CD4-positive, CD25-positive, alpha-beta regulatory T cell (primary cell): ENCODE data around the gene RPL10. TPM values are rescaled to one million over a fixed set of nuclear protein-coding genes. Genes with fewer than 3 reads are reported as not detected.

Experiments
- ATAC-seq, 2 donors: fragments of 150-1000 bp; cut with Tn5 transposase; one replicate each; pipeline ENCODE4 v1.10.0; 2021; ENCODE audit warnings: low read depth in 2 of 2, moderate number of reproducible peaks in 2 of 2, moderate library complexity in 1 of 2
- DNase-seq, 3 donors: peaks; one replicate each; pipeline versions ENCODE4 v3.0.0 to v3.0.0-alpha.2; 2012 to 2022; ENCODE audit warnings: mixed read lengths in 1 of 3
- H3K27ac ChIP-seq: one replicate; pipeline ENCODE4 v1.7.0; 2013; ENCODE audit warnings: mild to moderate bottlenecking, low read length; ENCODE audit not compliant: insufficient read depth, poor library complexity, severe bottlenecking
- H3K27me3 ChIP-seq: one replicate; pipeline ENCODE4 v1.7.0; 2013; ENCODE audit warnings: low read length; ENCODE audit not compliant: control insufficient read depth, insufficient read depth
- H3K36me3 ChIP-seq: one replicate; pipeline ENCODE4 v1.7.0; 2013; ENCODE audit warnings: mild to moderate bottlenecking, low read length, moderate library complexity; ENCODE audit not compliant: control insufficient read depth, insufficient read depth
- H3K4me1 ChIP-seq: 2 replicates; pipeline ENCODE4 v1.7.0; 2013; ENCODE audit warnings: mild to moderate bottlenecking, low read length; ENCODE audit not compliant: insufficient read depth, control insufficient read depth, poor library complexity, severe bottlenecking
- H3K4me3 ChIP-seq: one replicate; pipeline ENCODE4 v1.7.0; 2013; ENCODE audit warnings: low read depth, mild to moderate bottlenecking, low read length, moderate library complexity
- H3K9me3 ChIP-seq, 2 experiments: 1 replicate in 1 of 2; 2 replicates in 1 of 2; pipeline ENCODE4 v1.7.0; 2013; ENCODE audit warnings: low read length in 2 of 2, mild to moderate bottlenecking in 1 of 2, moderate library complexity in 1 of 2; ENCODE audit not compliant: control insufficient read depth in 2 of 2
- H3K27ac Mint-ChIP-seq, 3 donors: one replicate each; pipeline ENCODE4 v1.8.0; 2020 to 2022; ENCODE audit warnings: mild to moderate bottlenecking in 3 of 3, mixed read lengths in 3 of 3, moderate library complexity in 2 of 3
- H3K27me3 Mint-ChIP-seq: one replicate; pipeline ENCODE4 v1.8.0; 2022; ENCODE audit warnings: mild to moderate bottlenecking, mixed read lengths
- H3K36me3 Mint-ChIP-seq: one replicate; pipeline ENCODE4 v1.8.0; 2020; ENCODE audit warnings: mixed read lengths
- H3K4me1 Mint-ChIP-seq, 4 donors: one replicate each; pipeline ENCODE4 v1.8.0; 2020 to 2022; ENCODE audit warnings: mixed read lengths in 4 of 4, mild to moderate bottlenecking in 1 of 4
- H3K4me3 Mint-ChIP-seq, 4 donors: one replicate each; pipeline ENCODE4 v1.8.0; 2020 to 2022; ENCODE audit warnings: mild to moderate bottlenecking in 4 of 4, mixed read lengths in 4 of 4, moderate library complexity in 3 of 4
- H3K9me3 Mint-ChIP-seq, 7 donors: one replicate each; pipeline ENCODE4 v1.8.0; 2020 to 2022; ENCODE audit warnings: mixed read lengths in 7 of 7, mild to moderate bottlenecking in 3 of 7, moderate library complexity in 2 of 7
- polyA plus RNA-seq, 4 donors: library from polyadenylated mRNA; unstranded; fragments of 300-500 nt; fragmentation: Illumina TruSeq; gene quantifications; one replicate each; pipeline ENCODE4 v1.2.3, GENCODE V29; 2021
- total RNA-seq: library from RNA; stranded (reverse); gene quantifications from one replicate; pipeline ENCODE4 v1.2.3, GENCODE V29; 2022

Gene RPL10
- total and polyA plus RNA-seq, 5 donors from 2014 or later, result 3,877 to 6,073 (median 4,330) TPM

DNA sequence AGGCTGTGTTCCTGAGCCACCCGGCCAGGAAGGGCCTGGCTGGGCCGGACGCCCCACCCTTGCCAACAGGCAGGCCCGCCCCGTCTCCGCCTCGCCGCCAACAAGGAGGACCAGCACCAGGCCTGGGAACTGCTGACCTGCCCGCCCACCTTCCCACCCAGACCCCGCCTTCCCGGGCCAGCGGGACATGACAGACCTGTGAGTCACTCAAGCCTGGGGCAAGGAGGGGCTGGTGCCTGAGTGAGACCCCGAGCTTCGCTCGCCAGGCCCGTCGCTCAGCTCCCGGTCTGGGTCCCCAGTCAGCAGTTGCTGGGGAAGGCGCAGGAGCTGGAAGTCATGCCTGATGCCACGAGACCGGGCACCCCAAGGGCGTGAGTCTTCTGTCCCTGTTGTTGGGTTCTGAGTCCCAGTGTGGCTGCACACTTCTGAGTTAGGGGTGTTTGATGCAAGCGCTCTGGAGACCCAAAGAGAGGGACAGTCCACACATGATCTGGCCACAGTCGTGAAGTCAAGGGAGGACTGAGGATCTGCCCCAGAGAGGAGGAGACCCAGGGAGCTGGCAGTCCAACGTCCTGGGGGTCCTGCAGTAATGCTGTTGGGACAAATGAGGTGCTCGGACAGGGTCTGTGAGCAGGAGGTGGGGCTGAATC is 11.2 kb downstream of the RPL10 start, which contains the start of gene DNASE1L1:
DNASE1L1 (minus strand) TSS at position 33 of the 650 bp plus-strand sequence. CDS start 3,686 bp downstream, outside the sequence.
- Mint-ChIP-seq H3K27me3 (no peaks in the 10 kb centered on the region), H3K27ac (peak within 1 kb of the TSS; percentile 56 to 88 (median 59)), H3K4me1 (peaks cover 3 to 19% (median 8%) of the 10 kb centered on the region in 4 donors), H3K4me3 (peak within 1 kb of the TSS; percentile 38 to 72 (median 60)), H3K9me3 (peaks cover 0 to 1% (median 0%) of the 10 kb centered on the region in 7 donors), H3K36me3 (no peaks in the 10 kb centered on the region)
- no peaks in the 10 kb centered on the region for H3K27me3 ChIP-seq
- peaks cover 16% of the 10 kb centered on the region for H3K4me1 ChIP-seq
- H3K36me3 ChIP-seq, result peaks cover 3% of the 10 kb centered on the region
- H3K4me3 ChIP-seq, result no peak within 1 kb of the TSS
- H3K9me3 ChIP-seq, result no peaks in the 10 kb centered on the region
- no peak within 1 kb of the TSS for H3K27ac ChIP-seq
- ATAC-seq, result peak in 1 of 2 donors; percentile 17
- no peak for DNase-seq

- H3K4me1 ChIP-seq, result peaks cover 16% of the 10 kb centered on the region
- H3K27me3 ChIP-seq, result no peaks in the 10 kb centered on the region
- no peaks in the 10 kb centered on the region for H3K9me3 ChIP-seq
- H3K27ac Mint-ChIP-seq, result peak overlapping the region; percentile 69 to 78 (median 74)
- peak overlapping the region; percentile 53 for H3K4me3 ChIP-seq
- peak overlapping the region; percentile 76 for H3K27ac ChIP-seq
- DNase-seq (peak in 2 of 3 donors; percentile 30 to 78), ATAC-seq (peak; percentile 58 to 73)
- H3K4me3 Mint-ChIP-seq, result peak overlapping the region; percentile 85 to 87 (median 86)
- H3K36me3 ChIP-seq, result peaks cover 3% of the 10 kb centered on the region
- no peaks in the 10 kb centered on the region for H3K36me3 Mint-ChIP-seq
- peaks cover 3 to 21% (median 8%) of the 10 kb centered on the region in 4 donors for H3K4me1 Mint-ChIP-seq
- no peaks in the 10 kb centered on the region for H3K27me3 Mint-ChIP-seq
- H3K9me3 Mint-ChIP-seq, result peaks cover 0 to 3% (median 0%) of the 10 kb centered on the region in 7 donors
Measured at GRCh38 chrX:154411981-154412340, 13.8 kb downstream of the RPL10 start.

GRCh38 chrX:154412468-154412867 is 14.3 kb downstream of the RPL10 start:
- Mint-ChIP-seq H3K4me3 (peak overlapping the region; percentile 85 to 87 (median 86)), H3K27ac (peak overlapping the region in 2 of 3 donors; percentile 78 to 83), H3K4me1 (peaks cover 3 to 21% (median 8%) of the 10 kb centered on the region in 4 donors), H3K27me3 (no peaks in the 10 kb centered on the region), H3K36me3 (no peaks in the 10 kb centered on the region), H3K9me3 (peaks cover 0 to 3% (median 0%) of the 10 kb centered on the region in 7 donors)
- Histone ChIP-seq H3K4me1 (peaks cover 16% of the 10 kb centered on the region), H3K27ac (peak overlapping the region; percentile 76), H3K36me3 (peaks cover 3% of the 10 kb centered on the region), H3K4me3 (peak overlapping the region; percentile 53), H3K27me3 (no peaks in the 10 kb centered on the region), H3K9me3 (no peaks in the 10 kb centered on the region)
- peak; percentile 58 to 62 for ATAC-seq
- DNase-seq, result peak in 2 of 3 donors; percentile 29 to 78

- Mint-ChIP-seq H3K9me3 (peaks cover 0 to 3% (median 0%) of the 10 kb centered on the region in 7 donors), H3K27ac (peak overlapping the region in 2 of 3 donors; percentile 83 to 84), H3K4me1 (peaks cover 3 to 21% (median 8%) of the 10 kb centered on the region in 4 donors), H3K27me3 (no peaks in the 10 kb centered on the region), H3K4me3 (peak overlapping the region in 3 of 4 donors; percentile 85 to 87 (median 86)), H3K36me3 (no peaks in the 10 kb centered on the region)
- peak overlapping the region; percentile 76 for H3K27ac ChIP-seq
- no peaks in the 10 kb centered on the region for H3K27me3 ChIP-seq
- no peaks in the 10 kb centered on the region for H3K9me3 ChIP-seq
- ATAC-seq, result no peak
- no peak for DNase-seq
- H3K4me3 ChIP-seq, result no peak overlapping the region
- H3K4me1 ChIP-seq, result peaks cover 16% of the 10 kb centered on the region
- H3K36me3 ChIP-seq, result peaks cover 3% of the 10 kb centered on the region
Measured at GRCh38 chrX:154413142-154413541, 15.0 kb downstream of the RPL10 start.

DNA sequence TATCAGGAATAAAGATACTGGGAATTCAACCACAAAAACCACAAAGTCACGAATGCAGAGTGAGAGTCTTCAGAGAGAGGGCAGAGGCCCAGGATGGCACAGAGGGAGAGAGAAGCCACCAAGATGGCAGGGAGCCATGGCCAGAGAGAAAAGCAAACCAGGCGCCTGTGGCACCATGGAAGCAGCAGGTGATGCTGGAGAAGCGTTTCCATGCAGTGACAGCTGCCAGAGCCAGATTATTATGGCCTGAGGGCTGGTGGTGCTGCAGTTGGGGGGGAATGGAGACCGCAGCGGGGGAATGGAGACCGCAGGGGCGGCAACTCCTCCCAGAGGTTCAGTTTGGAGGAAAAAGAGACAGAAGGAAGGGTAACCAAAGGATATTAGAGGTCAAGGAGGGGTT is 19.0 kb downstream of the RPL10 start:
- H3K4me1 Mint-ChIP-seq, result peaks cover 0 to 10% (median 5%) of the 10 kb centered on the region in 4 donors
- H3K36me3 Mint-ChIP-seq, result no peaks in the 10 kb centered on the region
- Histone ChIP-seq H3K4me1 (peaks cover 10% of the 10 kb centered on the region), H3K4me3 (no peak overlapping the region), H3K9me3 (no peaks in the 10 kb centered on the region), H3K27me3 (no peaks in the 10 kb centered on the region), H3K27ac (no peak overlapping the region), H3K36me3 (peaks cover 3% of the 10 kb centered on the region)
- peaks cover 0 to 1% (median 0%) of the 10 kb centered on the region in 7 donors for H3K9me3 Mint-ChIP-seq
- DNase-seq (no peak), ATAC-seq (no peak)
- peak overlapping the region in 1 of 3 donors; percentile 73 for H3K27ac Mint-ChIP-seq
- no peaks in the 10 kb centered on the region for H3K27me3 Mint-ChIP-seq
- no peak overlapping the region for H3K4me3 Mint-ChIP-seq

DNA sequence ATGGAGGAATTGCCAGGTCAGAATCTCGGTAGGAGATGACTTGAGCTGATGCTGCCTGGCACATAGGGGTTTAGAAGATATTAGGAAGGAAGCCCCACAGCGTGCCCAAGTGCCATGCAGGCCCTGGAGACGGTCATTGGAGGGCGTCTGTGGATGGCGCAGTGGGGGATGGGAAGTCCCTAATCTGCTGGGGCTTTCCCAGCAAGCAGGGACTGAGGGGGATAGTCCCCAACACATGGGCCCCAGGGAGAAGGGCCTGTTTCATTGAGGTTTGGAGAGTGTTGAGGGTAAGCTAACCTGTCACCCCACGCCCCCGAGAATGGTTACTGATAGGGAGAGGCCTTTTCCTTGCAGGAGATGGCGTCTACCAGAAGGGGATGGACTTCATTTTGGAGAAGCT is 21.0 kb downstream of the RPL10 start:
- H3K27me3 Mint-ChIP-seq, result no peaks in the 10 kb centered on the region
- DNase-seq (no peak), ATAC-seq (no peak)
- H3K27ac ChIP-seq, result no peak overlapping the region
- no peaks in the 10 kb centered on the region for H3K36me3 Mint-ChIP-seq
- peaks cover 0 to 1% (median 0%) of the 10 kb centered on the region in 7 donors for H3K9me3 Mint-ChIP-seq
- no peaks in the 10 kb centered on the region for H3K27me3 ChIP-seq
- peaks cover 0 to 3% (median 0%) of the 10 kb centered on the region in 4 donors for H3K4me1 Mint-ChIP-seq
- peak overlapping the region in 1 of 4 donors; percentile 83 for H3K4me3 Mint-ChIP-seq
- H3K9me3 ChIP-seq, result no peaks in the 10 kb centered on the region
- H3K4me1 ChIP-seq, result no peaks in the 10 kb centered on the region
- H3K27ac Mint-ChIP-seq, result no peak overlapping the region
- H3K4me3 ChIP-seq, result no peak overlapping the region
- H3K36me3 ChIP-seq, result no peaks in the 10 kb centered on the region

DNA sequence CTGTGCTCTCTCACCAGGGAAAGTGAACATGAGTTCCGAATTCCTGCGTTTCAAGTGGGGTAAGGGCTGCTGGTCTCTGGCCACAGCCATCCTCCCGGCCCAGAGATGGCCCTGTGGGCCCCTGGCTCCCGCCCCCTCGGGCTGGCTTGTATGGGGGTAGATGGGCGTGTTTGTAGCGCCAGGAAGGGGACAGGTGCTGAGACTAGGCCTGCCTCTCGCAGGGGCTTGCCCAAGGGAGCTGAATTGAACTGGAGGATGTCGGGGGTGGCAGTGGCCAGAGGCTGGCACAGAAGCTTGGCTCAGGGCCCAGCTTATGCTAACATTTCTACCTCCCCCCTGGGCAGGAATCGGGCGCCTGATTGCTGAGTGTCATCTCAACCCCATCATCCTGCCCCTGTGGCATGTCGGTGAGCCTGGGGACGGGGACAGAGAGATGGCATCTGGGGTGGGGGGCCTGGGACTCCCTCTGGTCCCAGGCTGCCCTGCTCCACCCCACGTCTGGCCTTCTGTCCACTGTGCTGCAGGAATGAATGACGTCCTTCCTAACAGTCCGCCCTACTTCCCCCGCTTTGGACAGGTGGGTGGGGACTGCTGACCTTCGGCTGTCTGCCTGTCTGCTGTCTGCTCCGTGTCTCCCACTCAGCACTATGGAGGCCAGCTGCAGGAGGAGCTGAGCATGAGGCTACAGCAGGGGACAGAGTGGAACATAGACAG is 21.7 kb downstream of the RPL10 start:
- no peak for ATAC-seq
- H3K27me3 ChIP-seq, result no peaks in the 10 kb centered on the region
- Mint-ChIP-seq H3K27me3 (no peaks in the 10 kb centered on the region), H3K4me3 (no peak overlapping the region), H3K36me3 (no peaks in the 10 kb centered on the region), H3K4me1 (peaks cover 0 to 3% (median 0%) of the 10 kb centered on the region in 4 donors), H3K27ac (no peak overlapping the region), H3K9me3 (peaks cover 0 to 1% (median 0%) of the 10 kb centered on the region in 7 donors)
- H3K4me1 ChIP-seq, result no peaks in the 10 kb centered on the region
- no peak overlapping the region for H3K27ac ChIP-seq
- H3K36me3 ChIP-seq, result no peaks in the 10 kb centered on the region
- no peak for DNase-seq
- H3K4me3 ChIP-seq, result no peak overlapping the region
- H3K9me3 ChIP-seq, result no peaks in the 10 kb centered on the region
